HUES6 (cell line): ENCODE results near the gene ARHGEF16.

Experiments
- H3K27ac ChIP-seq: 2 replicates; pipeline ENCODE4 v1.7.0; 2013; ENCODE audit warnings: low read depth, mild to moderate bottlenecking, low read length, inconsistent platforms
- H3K27me3 ChIP-seq: 2 replicates; pipeline ENCODE4 v1.6.1; 2013; ENCODE audit warnings: low read length; ENCODE audit not compliant: control insufficient read depth, insufficient read depth
- H3K36me3 ChIP-seq: 2 replicates; pipeline ENCODE4 v1.6.1; 2013; ENCODE audit warnings: low read length; ENCODE audit not compliant: control insufficient read depth, insufficient read depth
- H3K4me1 ChIP-seq: 2 replicates; pipeline ENCODE4 v1.6.1; 2013; ENCODE audit warnings: low read length; ENCODE audit not compliant: control insufficient read depth, insufficient read depth
- H3K4me3 ChIP-seq: 2 replicates; pipeline ENCODE4 v1.5.1; 2013; ENCODE audit warnings: low read depth, low read length
- H3K9ac ChIP-seq: one replicate; pipeline ENCODE4 v1.6.1; 2013; ENCODE audit warnings: mild to moderate bottlenecking, low read length
- H3K9me3 ChIP-seq: 2 replicates; pipeline ENCODE4 v1.6.1; 2013; ENCODE audit warnings: low read depth, low read length; ENCODE audit not compliant: control insufficient read depth, insufficient read depth

ARHGEF16 gene

GRCh38 chr1:3516911-3517675 is 62.6 kb downstream of the ARHGEF16 start:
- H3K9ac ChIP-seq: no peak overlapping the region
- no peaks in the 10 kb centered on the region for H3K4me1 ChIP-seq
- no peaks in the 10 kb centered on the region for H3K27me3 ChIP-seq

GRCh38 chr1:3518256-3518655 is 63.8 kb downstream of the ARHGEF16 start:
- Histone ChIP-seq H3K36me3 (no peaks in the 10 kb centered on the region), H3K4me1 (no peaks in the 10 kb centered on the region), H3K4me3 (no peak overlapping the region), H3K9me3 (peaks cover 4% of the 10 kb centered on the region; the same call in 1 of the 2 replicates), H3K9ac (no peak overlapping the region), H3K27me3 (no peaks in the 10 kb centered on the region), H3K27ac (no peak overlapping the region)

More at GRCh38 chr1:3516911-3517675, 62.6 kb downstream of the ARHGEF16 start:
- Histone ChIP-seq H3K27ac (no peak overlapping the region), H3K9me3 (peaks cover 10% of the 10 kb centered on the region), H3K4me3 (no peak overlapping the region), H3K36me3 (no peaks in the 10 kb centered on the region)

- no peak overlapping the region for H3K4me3 ChIP-seq
- H3K27me3 ChIP-seq: no peaks in the 10 kb centered on the region
- no peaks in the 10 kb centered on the region for H3K4me1 ChIP-seq
- no peak overlapping the region for H3K9ac ChIP-seq
- no peaks in the 10 kb centered on the region for H3K36me3 ChIP-seq
- H3K27ac ChIP-seq: no peak overlapping the region
- peaks cover 4% of the 10 kb centered on the region; the same call in 1 of the 2 replicates for H3K9me3 ChIP-seq
Observed at GRCh38 chr1:3518756-3519155, 64.3 kb downstream of the ARHGEF16 start.

GRCh38 chr1:3519301-3519885 is 64.9 kb downstream of the ARHGEF16 start:
- Histone ChIP-seq H3K4me1 (no peaks in the 10 kb centered on the region), H3K27me3 (no peaks in the 10 kb centered on the region), H3K4me3 (no peak overlapping the region), H3K27ac (no peak overlapping the region), H3K9ac (no peak overlapping the region), H3K9me3 (peaks cover 4% of the 10 kb centered on the region; the same call in 1 of the 2 replicates), H3K36me3 (no peaks in the 10 kb centered on the region)

- no peaks in the 10 kb centered on the region for H3K27me3 ChIP-seq
- no peaks in the 10 kb centered on the region for H3K4me1 ChIP-seq
- H3K4me3 ChIP-seq: no peak overlapping the region
- H3K27ac ChIP-seq: no peak overlapping the region
- H3K36me3 ChIP-seq: no peaks in the 10 kb centered on the region
- H3K9me3 ChIP-seq: peaks cover 4% of the 10 kb centered on the region; the same call in 1 of the 2 replicates
- no peak overlapping the region for H3K9ac ChIP-seq
Observed at GRCh38 chr1:3520419-3521378, 66.2 kb downstream of the ARHGEF16 start.

- Histone ChIP-seq H3K9me3 (peaks cover 4% of the 10 kb centered on the region; the same call in 1 of the 2 replicates), H3K4me1 (no peaks in the 10 kb centered on the region)
Observed at GRCh38 chr1:3521426-3521825, 67.0 kb downstream of the ARHGEF16 start.

GRCh38 chr1:3522112-3522511 is 67.6 kb downstream of the ARHGEF16 start:
- H3K27ac ChIP-seq: no peak overlapping the region
- no peak overlapping the region for H3K9ac ChIP-seq
- no peak overlapping the region for H3K4me3 ChIP-seq
- H3K36me3 ChIP-seq: no peaks in the 10 kb centered on the region
- no peaks in the 10 kb centered on the region for H3K27me3 ChIP-seq
- H3K9me3 ChIP-seq: peaks cover 4% of the 10 kb centered on the region; the same call in 1 of the 2 replicates
- H3K4me1 ChIP-seq: no peaks in the 10 kb centered on the region

More at GRCh38 chr1:3521426-3521825, 67.0 kb downstream of the ARHGEF16 start:
- no peak overlapping the region for H3K9ac ChIP-seq
- no peak overlapping the region for H3K4me3 ChIP-seq
- H3K36me3 ChIP-seq: no peaks in the 10 kb centered on the region
- no peaks in the 10 kb centered on the region for H3K27me3 ChIP-seq
- no peak overlapping the region for H3K27ac ChIP-seq

DNA sequence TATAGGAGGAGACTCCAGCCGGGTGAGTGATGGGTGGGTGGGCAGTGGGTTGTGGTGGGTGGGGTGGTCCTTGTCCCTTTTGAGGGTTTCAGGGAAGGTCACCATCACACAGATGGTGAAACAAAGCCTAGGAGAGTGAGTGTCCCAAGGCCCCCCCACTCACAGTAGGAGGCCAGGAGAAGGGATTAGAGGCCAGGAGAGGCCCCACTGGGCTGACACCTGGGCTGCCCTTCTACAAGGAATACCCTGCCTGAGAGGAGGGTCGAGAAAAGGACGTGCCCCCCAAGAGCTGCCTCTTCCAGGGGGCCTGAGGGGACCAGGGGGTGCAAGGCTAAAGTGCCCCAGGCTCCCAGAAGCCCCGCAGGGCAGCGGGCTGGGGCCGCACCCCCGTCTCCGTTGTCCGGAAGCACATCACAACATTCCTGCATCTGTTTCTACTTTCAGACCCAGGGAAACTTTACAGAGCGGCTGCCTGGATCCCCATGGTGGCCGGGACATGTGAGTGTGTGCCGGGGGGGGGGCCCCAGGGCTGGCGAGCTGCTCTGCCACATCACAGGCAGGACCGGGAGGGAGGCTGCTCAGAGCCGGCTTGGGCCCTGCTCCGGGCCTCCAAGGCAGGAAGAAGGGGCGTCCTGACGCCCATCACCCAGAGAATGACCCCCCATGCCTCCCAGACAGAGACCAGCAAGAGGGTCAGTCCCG is 68.2 kb downstream of the ARHGEF16 start:
- Histone ChIP-seq H3K4me3 (no peak overlapping the region), H3K27me3 (no peaks in the 10 kb centered on the region), H3K9ac (no peak overlapping the region), H3K36me3 (no peaks in the 10 kb centered on the region), H3K9me3 (peaks cover 4% of the 10 kb centered on the region; the same call in 1 of the 2 replicates), H3K4me1 (no peaks in the 10 kb centered on the region), H3K27ac (no peak overlapping the region)

- Histone ChIP-seq H3K4me3 (no peak overlapping the region), H3K4me1 (no peaks in the 10 kb centered on the region), H3K36me3 (no peaks in the 10 kb centered on the region), H3K9me3 (no peaks in the 10 kb centered on the region), H3K27ac (no peak overlapping the region), H3K27me3 (peaks cover under 1% of the 10 kb centered on the region; the same call in 1 of the 2 replicates), H3K9ac (no peak overlapping the region)
Observed at GRCh38 chr1:3523980-3524379, 69.5 kb downstream of the ARHGEF16 start.

DNA sequence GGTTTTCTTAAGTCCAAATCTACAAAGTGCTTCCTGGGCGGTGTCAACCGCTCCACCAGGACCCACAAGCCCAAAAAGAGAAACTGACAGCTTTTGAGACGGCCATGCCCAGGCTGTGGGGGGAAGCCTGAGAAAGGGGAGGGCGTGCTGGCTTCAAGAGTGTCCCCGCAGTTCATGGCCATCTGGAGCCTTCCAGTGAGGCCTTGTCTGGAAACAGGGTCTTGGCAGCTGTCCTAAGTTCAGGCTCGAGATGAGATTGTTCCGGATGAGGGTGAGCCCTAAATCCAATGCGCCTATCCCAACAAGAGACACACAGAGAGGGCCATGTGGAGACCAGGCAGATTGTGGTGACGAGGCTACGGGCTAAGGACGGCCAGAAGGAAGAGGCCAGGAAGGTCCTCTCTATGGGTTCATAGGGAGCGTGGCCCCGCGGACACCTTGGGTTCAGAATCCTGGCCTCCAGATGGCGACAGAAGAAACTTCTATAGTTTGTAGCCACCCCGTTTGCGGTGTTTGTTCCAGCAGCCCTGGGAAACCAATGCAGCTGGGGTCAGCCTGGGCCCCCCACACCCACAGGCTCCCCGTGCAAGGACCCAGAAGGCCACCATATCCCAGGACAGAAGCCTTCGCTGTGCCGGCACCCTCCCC is 70.2 kb downstream of the ARHGEF16 start:
- Histone ChIP-seq H3K4me3 (no peak overlapping the region), H3K4me1 (no peaks in the 10 kb centered on the region), H3K36me3 (no peaks in the 10 kb centered on the region), H3K9me3 (no peaks in the 10 kb centered on the region), H3K27me3 (peaks cover 8% of the 10 kb centered on the region; the same call in 1 of the 2 replicates), H3K9ac (no peak overlapping the region), H3K27ac (no peak overlapping the region)
